GM19351 (cell line): Measurements from ENCODE around the gene TENT4A.

Experiments
- ATAC-seq: cut with Tn5 transposase; IDR thresholded peaks from one replicate; pipeline ENCODE4 v1.9.1; 2021; ENCODE audit warnings: mild to moderate bottlenecking, moderate library complexity; ENCODE audit not compliant: unreplicated experiment

The TENT4A gene

GRCh38 chr5:6717247-6717646, 4.0 kb downstream of the TENT4A start:
- ATAC-seq, result no peak

DNA sequence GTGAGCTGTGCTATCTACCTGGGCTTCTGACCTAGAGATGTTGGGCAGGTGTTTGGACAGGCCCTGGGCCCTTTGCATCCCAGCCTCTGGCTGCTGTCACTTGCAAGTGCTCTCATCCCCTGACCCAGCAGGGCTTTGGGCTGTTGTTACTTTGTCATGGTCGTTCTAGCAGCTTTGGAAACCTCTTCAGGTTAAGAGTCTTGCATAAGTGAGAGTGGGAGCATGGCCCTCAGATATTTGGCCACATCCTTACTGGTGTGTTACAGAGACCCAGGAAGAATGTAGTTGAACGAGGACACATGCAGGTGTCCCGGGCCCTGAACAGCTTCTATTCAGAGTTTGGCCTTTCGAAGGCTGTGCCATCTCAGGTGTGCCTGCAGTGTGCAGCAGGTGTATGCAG, 4.5 kb downstream of the TENT4A start:
- ATAC-seq, result no peak

- no peak for ATAC-seq
These were observed 5.0 kb downstream of the TENT4A start for GRCh38 chr5:6718161-6718681.

DNA sequence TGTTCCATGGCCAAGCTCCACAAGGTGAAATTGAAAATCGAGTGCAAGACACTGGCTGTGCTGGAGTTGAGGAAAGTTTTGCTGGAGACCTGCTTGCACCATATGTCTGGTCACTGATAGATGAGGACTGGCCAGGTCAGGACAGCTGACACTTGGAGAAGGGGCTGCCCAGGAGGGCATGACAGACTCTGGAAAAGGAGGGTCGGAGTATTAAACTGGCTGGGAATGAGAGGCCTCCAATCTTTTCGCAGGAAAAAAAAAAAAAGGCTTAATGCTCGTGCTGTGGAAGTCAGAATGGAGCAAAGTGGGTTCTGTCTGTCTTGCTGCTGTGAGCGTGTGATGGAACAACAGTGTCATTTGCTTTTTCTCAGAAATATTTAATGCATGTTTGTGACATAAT, 5.5 kb downstream of the TENT4A start:
- no peak for ATAC-seq

DNA sequence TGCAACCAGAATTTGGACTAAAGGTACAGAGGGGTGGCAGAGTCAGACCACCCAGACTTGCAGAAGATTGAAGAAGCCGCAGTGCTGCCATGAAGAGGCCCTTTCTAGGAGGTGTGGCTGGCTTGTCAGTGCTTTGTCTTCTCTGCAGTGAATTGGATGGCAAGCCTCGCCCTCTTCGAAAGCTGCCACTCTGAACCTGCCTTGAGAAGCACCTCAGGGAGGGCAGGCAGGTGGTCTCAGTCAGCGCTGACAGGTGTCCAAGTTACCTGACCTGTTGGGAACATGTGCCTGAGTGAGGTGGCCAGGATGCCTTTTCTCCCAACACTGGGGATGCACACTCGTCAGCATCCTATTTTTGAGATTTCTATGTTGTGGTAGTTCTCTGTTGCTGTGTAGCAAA, 6.2 kb downstream of the TENT4A start:
- ATAC-seq, result no peak

DNA sequence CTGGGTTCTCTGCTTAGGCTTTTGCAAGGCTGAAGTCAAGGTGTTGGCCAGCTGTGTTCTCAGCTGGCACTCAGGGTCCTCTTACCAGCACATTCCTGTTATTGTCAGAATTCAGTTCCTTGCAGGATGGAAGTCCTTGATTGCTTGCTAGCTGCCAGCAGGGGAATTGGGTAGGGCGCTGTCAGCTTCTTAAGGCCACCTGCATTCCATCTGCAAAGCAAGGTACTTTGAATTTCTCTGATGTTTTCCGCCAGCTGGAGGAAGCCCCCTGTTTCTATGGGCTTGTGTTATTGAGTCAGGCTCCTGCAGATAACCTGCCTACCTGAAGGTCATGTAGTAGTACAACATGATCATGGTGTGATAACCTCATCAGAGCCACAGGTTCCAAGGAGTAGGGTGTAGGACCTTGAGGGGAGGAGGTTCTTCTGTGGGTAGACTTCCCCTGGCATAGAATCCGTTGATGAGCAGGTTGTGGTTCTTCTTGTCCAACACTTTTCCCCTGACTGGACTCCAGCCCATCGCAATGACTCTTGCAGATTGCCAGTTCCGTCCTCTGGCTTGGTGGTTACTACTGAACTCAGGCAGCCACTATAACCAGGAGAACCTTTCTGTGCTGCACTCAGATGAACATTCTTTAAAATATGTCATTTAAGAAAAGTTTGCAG, 6.8 kb downstream of the TENT4A start:
- no peak for ATAC-seq

DNA sequence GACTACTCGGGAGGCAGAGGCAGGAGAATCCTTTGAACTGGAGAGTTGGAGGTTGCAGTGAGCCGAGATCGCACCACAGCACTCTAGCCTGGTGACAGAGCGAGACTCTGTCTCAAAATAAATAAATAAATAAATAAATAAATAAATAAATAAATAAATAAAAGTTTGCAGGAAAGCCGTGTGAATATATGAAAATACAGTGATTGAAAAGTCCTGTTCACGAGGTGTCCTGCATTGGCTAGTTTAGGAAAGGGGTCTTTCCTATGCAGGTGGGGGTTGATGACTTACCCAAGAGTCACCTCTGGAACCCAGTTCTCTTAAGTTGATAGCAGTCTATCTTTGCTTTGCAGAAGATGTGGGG, 7.3 kb downstream of the TENT4A start:
- ATAC-seq, result no peak

DNA sequence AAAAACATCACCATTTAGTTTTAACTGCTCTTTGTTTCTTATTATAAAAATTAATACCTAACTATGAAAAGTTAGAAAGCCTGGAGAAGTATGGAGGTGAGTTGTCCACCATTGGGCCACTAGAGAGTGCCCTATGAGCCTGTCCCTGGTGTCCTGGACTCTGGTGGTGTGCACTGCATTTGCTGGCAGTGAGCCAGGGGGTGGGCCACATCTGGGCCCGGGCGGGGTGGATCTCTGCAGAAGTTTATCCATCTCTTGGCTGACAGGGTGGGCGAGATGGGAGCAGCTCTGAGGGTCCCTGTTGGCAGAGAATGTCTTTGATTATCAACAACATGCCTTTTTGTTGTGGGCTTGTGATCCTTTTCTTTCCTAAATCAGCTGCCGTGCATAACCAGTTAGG, 8.2 kb downstream of the TENT4A start:
- ATAC-seq, result peak; percentile 10

GRCh38 chr5:6722015-6722414, 8.8 kb downstream of the TENT4A start:
- ATAC-seq, result peak; percentile 50

- ATAC-seq, result no peak
These were observed 10.0 kb downstream of the TENT4A start for GRCh38 chr5:6723122-6723815.

DNA sequence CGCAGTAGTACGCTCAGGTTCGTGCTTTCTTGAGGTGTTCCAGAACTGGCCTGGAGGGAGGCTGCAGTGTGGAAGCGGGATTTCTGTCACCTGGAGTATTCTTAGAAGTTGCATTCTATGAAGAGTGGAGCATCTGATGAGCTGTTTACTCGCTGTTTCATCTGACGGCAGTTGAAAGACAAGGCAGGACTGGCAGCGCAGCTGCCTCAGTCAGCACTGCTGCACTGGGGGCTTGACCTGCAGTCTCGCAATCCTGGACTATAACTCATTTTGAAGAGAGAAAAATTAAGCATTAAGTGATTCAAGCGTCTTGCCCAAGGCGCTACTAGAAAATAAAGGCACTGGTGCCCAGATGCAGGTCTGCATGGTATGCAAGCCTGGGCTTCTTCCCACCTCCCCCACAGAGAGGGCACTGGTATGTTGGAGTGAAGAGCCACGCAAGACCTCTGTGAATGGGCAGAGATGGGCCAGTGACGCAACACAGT, 10.6 kb downstream of the TENT4A start:
- ATAC-seq, result no peak

GRCh38 chr5:6724321-6724929, 11.2 kb downstream of the TENT4A start:
- no peak for ATAC-seq

GRCh38 chr5:6725421-6725820, 12.2 kb downstream of the TENT4A start:
- no peak for ATAC-seq

DNA sequence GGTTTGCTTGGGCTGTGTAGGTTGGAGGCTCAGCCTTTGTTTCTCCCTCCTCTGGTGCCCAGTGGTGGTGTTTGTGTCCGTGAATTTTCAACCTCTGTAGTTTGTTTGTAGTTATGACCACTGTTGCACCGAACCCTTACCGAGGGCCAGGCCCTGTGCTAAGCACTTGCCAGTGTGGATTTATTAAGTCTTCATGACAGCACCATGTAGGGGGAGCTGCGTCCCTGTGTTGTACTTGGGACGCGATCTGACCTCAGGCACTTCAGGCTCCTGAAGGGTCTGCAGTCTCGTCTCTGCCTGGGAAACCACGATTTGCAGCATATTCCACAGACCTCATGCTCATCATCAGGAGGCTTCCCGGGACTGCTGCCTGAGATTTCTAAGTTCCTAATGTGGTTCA, 12.8 kb downstream of the TENT4A start:
- no peak for ATAC-seq

- ATAC-seq, result no peak
These were observed 14.0 kb downstream of the TENT4A start for GRCh38 chr5:6727231-6727630.

DNA sequence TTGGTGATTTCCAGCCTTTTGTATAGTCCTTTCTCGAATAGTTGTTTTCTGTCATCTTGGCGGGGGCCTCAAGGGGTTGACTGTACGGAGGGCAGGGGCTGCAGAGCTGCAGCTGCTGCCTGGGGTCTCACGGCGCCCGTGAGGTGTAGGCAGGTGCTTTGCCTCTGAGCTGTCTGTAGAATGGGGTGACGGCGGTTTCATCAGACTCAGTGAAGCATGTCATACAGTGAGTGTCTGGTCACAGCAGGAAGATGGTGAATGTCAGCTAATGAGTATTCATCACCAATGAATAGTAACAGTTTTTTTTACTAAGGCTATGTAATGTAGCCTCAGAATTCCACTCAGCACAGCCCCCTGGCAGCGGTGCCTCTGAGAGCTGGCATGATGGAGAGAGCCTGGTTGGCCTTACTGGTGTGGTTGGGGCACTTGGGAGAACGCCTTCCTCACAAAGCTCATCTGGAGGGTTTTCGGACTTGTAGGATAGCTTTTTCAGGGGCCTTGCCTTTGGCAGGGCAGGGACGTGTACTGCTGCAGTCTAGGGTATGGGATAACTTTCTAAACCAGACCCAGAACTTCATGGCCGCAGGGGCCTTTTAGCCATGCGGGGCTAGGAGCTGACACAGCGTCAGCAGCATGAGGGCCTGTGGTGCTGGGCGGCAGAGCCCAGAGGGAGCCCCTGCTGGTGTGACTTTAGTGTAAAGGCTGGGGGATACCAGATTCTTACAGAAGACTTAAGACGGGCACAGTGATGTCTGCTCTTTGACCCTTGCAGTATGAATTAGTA, 15.0 kb downstream of the TENT4A start:
- peak; percentile 96 for ATAC-seq

DNA sequence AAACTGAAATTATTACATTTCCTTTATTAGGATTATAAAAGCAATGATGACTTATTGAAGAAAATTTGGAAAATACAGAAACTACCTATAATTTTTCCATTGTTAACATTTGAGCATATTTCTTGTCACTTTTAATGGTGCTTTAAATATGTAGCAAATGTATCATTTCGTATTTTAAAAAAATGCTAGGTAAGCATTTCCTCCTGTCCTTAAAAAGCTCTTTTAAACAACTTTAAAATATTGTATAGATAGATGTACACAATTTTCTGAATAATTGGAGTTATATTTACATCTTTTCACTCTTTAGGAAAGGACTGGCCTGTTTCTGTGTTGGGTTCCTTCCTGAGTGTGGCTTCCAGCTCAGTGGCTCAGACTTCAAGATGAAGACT, 15.6 kb downstream of the TENT4A start:
- ATAC-seq, result no peak

DNA sequence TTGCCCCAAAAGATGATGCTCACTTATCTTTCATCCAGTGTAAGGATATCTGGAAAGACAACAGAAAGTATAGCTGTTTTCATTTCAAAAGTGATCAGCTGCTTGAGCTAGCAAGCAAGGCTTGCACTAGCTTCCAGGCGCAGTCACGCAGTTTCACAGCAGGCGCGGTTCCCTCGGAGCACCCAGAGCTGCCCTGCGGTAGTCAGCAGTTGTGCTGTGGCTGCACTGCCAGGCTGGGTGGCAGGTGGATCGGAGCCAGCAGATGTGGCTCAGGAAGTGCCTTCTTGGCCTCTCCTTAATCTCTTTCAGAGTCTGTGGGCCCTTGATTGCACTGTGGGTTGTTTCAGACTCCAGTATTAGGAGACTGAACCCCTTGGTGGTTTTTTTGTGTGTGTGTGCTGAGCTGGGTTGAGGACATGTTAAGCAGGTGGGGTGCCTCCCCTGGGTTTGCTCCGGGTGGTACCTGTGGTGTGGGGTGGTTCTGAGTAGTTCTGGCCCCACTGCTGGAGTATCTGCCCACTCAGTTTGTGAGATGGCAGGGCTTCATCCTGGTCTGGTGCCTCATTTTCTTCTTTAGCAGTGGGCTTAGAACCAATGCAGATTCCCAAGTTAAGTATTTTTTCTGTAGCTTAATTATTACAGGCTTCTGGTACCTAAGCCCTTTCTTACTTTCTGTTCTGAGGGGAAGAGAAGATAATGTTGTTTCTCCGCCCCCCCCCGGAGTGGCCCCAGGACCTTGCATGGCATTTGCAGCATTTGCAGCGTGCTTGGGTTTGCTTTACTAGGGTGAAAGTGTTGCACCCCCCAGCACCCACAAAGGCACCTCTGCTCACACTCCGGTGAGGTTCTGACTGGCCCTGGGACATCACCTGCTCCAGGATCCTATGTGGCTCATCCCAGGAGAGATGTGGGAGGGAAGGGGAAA, 16.4 kb downstream of the TENT4A start:
- no peak for ATAC-seq

DNA sequence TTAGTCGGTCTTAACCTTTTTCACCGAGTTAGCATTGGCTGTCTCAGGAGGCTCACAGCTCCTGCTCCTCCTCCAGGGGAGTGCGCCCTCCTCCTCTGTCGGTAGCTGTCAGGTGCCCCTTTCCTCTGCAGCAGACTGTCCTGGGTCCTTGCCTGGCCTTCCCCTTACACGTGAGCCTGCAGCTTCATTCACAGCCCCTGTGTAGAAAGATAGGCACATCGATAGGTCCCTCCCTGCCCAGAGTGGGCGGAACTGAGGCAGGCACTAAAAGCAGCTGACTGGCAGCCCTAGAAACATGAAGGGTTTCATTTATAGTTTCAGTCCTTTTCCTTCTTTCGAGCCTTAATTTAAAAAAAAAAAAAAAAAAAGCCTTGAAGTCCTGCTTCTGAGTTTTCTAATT, 17.2 kb downstream of the TENT4A start:
- ATAC-seq, result no peak

GRCh38 chr5:6730807-6731206, 17.6 kb downstream of the TENT4A start:
- ATAC-seq, result no peak
